ENCODE measurements around the gene ADAMTS9. TPM values are rescaled to one million over a fixed set of nuclear protein-coding genes. Genes with fewer than 3 reads are reported as not detected.
A peak's percentile ranks its signal among the peaks of the same experiment; 100 is the strongest.

ADAMTS9 gene
- total and polyA plus RNA-seq, 9 of the 15 experiments (the other 6 are each of a cell fraction or from before 2014, with no cell fraction given) = 0.05 to 0.32 (median 0.13) TPM; not detected in 2

- BruUV-seq (replicated peaks) = no TSS peak
- Histone ChIP-seq H3K9ac (ENCODE audit: insufficient read depth in 1 of 2, low read depth in 2 of 2, low read length in 2 of 2) (no peak overlapping the region), H3K36me3 (ENCODE audit: control insufficient read depth, insufficient read depth, low read length) (no peaks in the 10 kb centered on the region), H3K27ac (ENCODE audit: extremely low read depth, low read depth, low read length) (no peak overlapping the region), H3K79me2 (ENCODE audit: control insufficient read depth, insufficient read depth, low read length) (no peaks in the 10 kb centered on the region), H3K9me3 (replicated peaks; ENCODE audit: control insufficient read depth, insufficient read depth, low read depth, low read length) (no peaks in the 10 kb centered on the region), H3K4me3 (no peak overlapping the region), H3K4me1 (replicated peaks in 1 of 2; ENCODE audit: control insufficient read depth in 2 of 2, insufficient read depth in 2 of 2, low read length in 2 of 2) (no peaks in the 10 kb centered on the region), H2AFZ (ENCODE audit: low read depth, low read length) (no peak overlapping the region), H3K27me3 (ENCODE audit: control insufficient read depth in 2 of 2, insufficient read depth in 2 of 2, low read length in 2 of 2) (no peaks in the 10 kb centered on the region; a peak in 1 of 5 replicates), H3K9me1 (ENCODE audit: control insufficient read depth, insufficient read depth, low read length) (no peaks in the 10 kb centered on the region), H3K4me2 (ENCODE audit: insufficient read depth, low read length) (no peak overlapping the region), H4K20me1 (replicated peaks; ENCODE audit: control insufficient read depth, insufficient read depth, low read length) (no peaks in the 10 kb centered on the region)
- TF ChIP-seq MBD1 (CRISPR knock-in tag; IDR thresholded peaks at IDR 0.05) (no peak), ILK (tag; IDR thresholded peaks at IDR 0.05; ENCODE audit: borderline replicate concordance, low read depth) (no peak), NBN (IDR thresholded peaks at IDR 0.05; ENCODE audit: low read depth) (no peak), DIDO1 (tag; IDR thresholded peaks at IDR 0.05; ENCODE audit: low read depth) (no peak)
- in situ Hi-C loops (cut with MboI) (no loop called here), intact Hi-C loops (cut with micrococcal nuclease) (no loop called here)
- ChIA-PET POLR2A (no interaction called here), CTCF (ENCODE audit: low intra/inter-chr PET ratio) (no interaction called here)
- ATAC-seq (no peak), DNase-seq (ENCODE audit: extremely low read depth in 1 of 4, low spot score in 3 of 4) (no peak), FAIRE-seq (no peak)
- 0% methylated on average over 2 of the region's 2 CpGs for WGBS (ENCODE audit: insufficient coverage, low coverage, missing lambda C conversion rate)
Measured at GRCh38 chr3:64659617-64659978, 28.2 kb downstream of the ADAMTS9 start.

GRCh38 chr3:64658001-64658400 is 29.8 kb downstream of the ADAMTS9 start:
- no peak overlapping the region for H3K4me2 ChIP-seq (ENCODE audit: insufficient read depth, low read length)
- no peak overlapping the region for H3K4me3 ChIP-seq
- H3K9me3 ChIP-seq (replicated peaks; ENCODE audit: control insufficient read depth, insufficient read depth, low read depth, low read length) = no peaks in the 10 kb centered on the region
- no peaks in the 10 kb centered on the region for H3K36me3 ChIP-seq (ENCODE audit: control insufficient read depth, insufficient read depth, low read length)
- ChIA-PET CTCF (ENCODE audit: low intra/inter-chr PET ratio) (no interaction called here), POLR2A (no interaction called here)
- H3K79me2 ChIP-seq (ENCODE audit: control insufficient read depth, insufficient read depth, low read length) = no peaks in the 10 kb centered on the region
- no TSS peak for BruUV-seq (replicated peaks)
- H3K4me1 ChIP-seq (replicated peaks in 1 of 2; ENCODE audit: control insufficient read depth in 2 of 2, insufficient read depth in 2 of 2, low read length in 2 of 2) = no peaks in the 10 kb centered on the region
- ATAC-seq (no peak), FAIRE-seq (no peak), DNase-seq (ENCODE audit: extremely low read depth in 1 of 4, low spot score in 3 of 4) (no peak)
- H3K9me1 ChIP-seq (ENCODE audit: control insufficient read depth, insufficient read depth, low read length) = no peaks in the 10 kb centered on the region
- WGBS (ENCODE audit: insufficient coverage, low coverage, missing lambda C conversion rate) = 0% methylated on average over 4 of the region's 4 CpGs
- in situ Hi-C loops (cut with MboI) (no loop called here), intact Hi-C loops (cut with micrococcal nuclease) (no loop called here)
- H3K9ac ChIP-seq (ENCODE audit: insufficient read depth in 1 of 2, low read depth in 2 of 2, low read length in 2 of 2) = no peak overlapping the region
- no peak overlapping the region for H3K27ac ChIP-seq (ENCODE audit: extremely low read depth, low read depth, low read length)
- H3K27me3 ChIP-seq (ENCODE audit: control insufficient read depth in 2 of 2, insufficient read depth in 2 of 2, low read length in 2 of 2) = no peaks in the 10 kb centered on the region; a peak in 1 of 5 replicates
- H4K20me1 ChIP-seq (replicated peaks; ENCODE audit: control insufficient read depth, insufficient read depth, low read length) = no peaks in the 10 kb centered on the region
- no peak overlapping the region for H2AFZ ChIP-seq (ENCODE audit: low read depth, low read length)
- TF ChIP-seq CAMTA2 (CRISPR knock-in tag; conservative IDR thresholded peaks at IDR 0.05) (no peak), HCFC1 (IDR thresholded peaks at IDR 0.05; ENCODE audit: low read depth, low read length) (no peak), ZBTB11 (CRISPR knock-in tag; IDR thresholded peaks at IDR 0.05) (0 out of 6 replicates have a peak, but pooled peaks of 1 of the 3 experiments have one; percentile 0), ZNF140 (CRISPR knock-in tag; IDR thresholded peaks at IDR 0.05) (no peak)

Data from K562 (cell line).